H9 (cell line): ENCODE results near the gene SOCS3. TPM values are rescaled to one million over a fixed set of nuclear protein-coding genes. Genes with fewer than 3 reads are reported as not detected.

Experiments used
- DNase-seq: peaks from one replicate; pipeline ENCODE4 v3.0.0-alpha.2; 2017
- H2AFZ ChIP-seq: one replicate; pipeline ENCODE4 v1.6.1; 2013; ENCODE audit warnings: mild to moderate bottlenecking, low read length, control low read depth, moderate library complexity
- H2AK5ac ChIP-seq: 2 replicates; pipeline ENCODE4 v1.6.1; 2013; ENCODE audit warnings: low read length, control low read depth, mixed read lengths; ENCODE audit not compliant: insufficient read length
- H2BK120ac ChIP-seq: one replicate; pipeline ENCODE4 v1.6.1; 2013; ENCODE audit warnings: low read depth, mild to moderate bottlenecking, low read length, control low read depth, inconsistent platforms; ENCODE audit not compliant: poor library complexity, severe bottlenecking
- H2BK12ac ChIP-seq: 2 replicates; pipeline ENCODE4 v1.6.1; 2013; ENCODE audit warnings: low read length, control low read depth, mixed read lengths, low read depth; ENCODE audit not compliant: insufficient read length
- H2BK15ac ChIP-seq: 2 replicates; pipeline ENCODE4 v1.6.1; 2013; ENCODE audit warnings: low read depth, low read length, control low read depth
- H2BK20ac ChIP-seq: one replicate; pipeline ENCODE4 v1.6.1; 2013; ENCODE audit warnings: low read depth, mild to moderate bottlenecking, low read length, control low read depth, inconsistent platforms; ENCODE audit not compliant: poor library complexity, severe bottlenecking
- H2BK5ac ChIP-seq: 2 replicates; pipeline ENCODE4 v1.6.1; 2013; ENCODE audit warnings: low read length, control low read depth, mixed read lengths; ENCODE audit not compliant: insufficient read length
- H3K14ac ChIP-seq: 2 replicates; pipeline ENCODE4 v1.6.1; 2013; ENCODE audit warnings: low read length, control low read depth; ENCODE audit not compliant: insufficient read depth
- H3K18ac ChIP-seq: 2 replicates; pipeline ENCODE4 v1.6.1; 2013; ENCODE audit warnings: low read depth, mild to moderate bottlenecking, mixed read lengths, low read length, control low read depth; ENCODE audit not compliant: insufficient read length
- H3K23ac ChIP-seq: 2 replicates; pipeline ENCODE4 v1.6.1; 2013; ENCODE audit warnings: low read length, control low read depth, mixed read lengths, low read depth; ENCODE audit not compliant: insufficient read length
- H3K23me2 ChIP-seq: 2 replicates; pipeline ENCODE4 v1.6.1; 2013; ENCODE audit warnings: low read depth, mild to moderate bottlenecking, mixed read lengths, low read length, control low read depth; ENCODE audit not compliant: insufficient read length, poor library complexity, severe bottlenecking
- H3K27ac ChIP-seq: 2 replicates; pipeline ENCODE4 v1.5.1; 2013; ENCODE audit warnings: low read length, control low read depth, mixed read lengths, low read depth; ENCODE audit not compliant: insufficient read length
- H3K27me3 ChIP-seq: 2 replicates; pipeline ENCODE4 v1.6.1; 2013; ENCODE audit warnings: low read length, control low read depth, inconsistent platforms; ENCODE audit not compliant: insufficient read depth
- H3K4ac ChIP-seq: 2 replicates; pipeline ENCODE4 v1.6.1; 2013; ENCODE audit warnings: low read depth, mild to moderate bottlenecking, control low read depth, inconsistent platforms, low read length, moderate library complexity
- H3K4me1 ChIP-seq: 2 replicates; pipeline ENCODE4 v1.6.1; 2013; ENCODE audit warnings: low read length, control low read depth, inconsistent platforms; ENCODE audit not compliant: insufficient read depth
- H3K4me2 ChIP-seq: 2 replicates; pipeline ENCODE4 v1.6.1; 2013; ENCODE audit warnings: low read length, control low read depth, mixed read lengths; ENCODE audit not compliant: insufficient read length, insufficient read depth
- H3K56ac ChIP-seq: 2 replicates; pipeline ENCODE4 v1.6.1; 2013; ENCODE audit warnings: low read depth, mild to moderate bottlenecking, mixed read lengths, low read length, control low read depth; ENCODE audit not compliant: insufficient read length
- H3K79me1 ChIP-seq: 2 replicates; pipeline ENCODE4 v1.6.1; 2013; ENCODE audit warnings: low read depth, mild to moderate bottlenecking, moderate library complexity, low read length, control low read depth, inconsistent platforms; ENCODE audit not compliant: insufficient read depth, poor library complexity, severe bottlenecking
- H3K79me2 ChIP-seq: 2 replicates; pipeline ENCODE4 v1.6.1; 2013; ENCODE audit warnings: low read length, control low read depth, inconsistent platforms; ENCODE audit not compliant: insufficient read depth
- H3K9ac ChIP-seq: 2 replicates; pipeline ENCODE4 v1.6.1; 2013; ENCODE audit warnings: low read length, control low read depth, mixed read lengths; ENCODE audit not compliant: insufficient read length; ENCODE audit errors: extremely low read depth
- H3K9me3 ChIP-seq: one replicate; pipeline ENCODE4 v1.6.1; 2013; ENCODE audit warnings: low read depth, low read length, inconsistent platforms; ENCODE audit not compliant: control insufficient read depth
- H3T11ph ChIP-seq: one replicate; pipeline ENCODE4 v1.6.1; 2013; ENCODE audit warnings: mild to moderate bottlenecking, low read length, control low read depth, inconsistent platforms
- H4K20me1 ChIP-seq: one replicate; pipeline ENCODE4 v1.6.1; 2013; ENCODE audit not compliant: control insufficient read depth, insufficient read length, insufficient read depth
- H4K5ac ChIP-seq: 2 replicates; pipeline ENCODE4 v1.6.1; 2013; ENCODE audit warnings: low read depth, mild to moderate bottlenecking, mixed read lengths, low read length, control low read depth; ENCODE audit not compliant: insufficient read length
- H4K8ac ChIP-seq: replicated peaks from 2 replicates; pipeline ENCODE4 v1.6.1; 2013; ENCODE audit warnings: low read length, control low read depth, mixed read lengths, low read depth; ENCODE audit not compliant: insufficient read length
- H4K91ac ChIP-seq: 2 replicates; pipeline ENCODE4 v1.6.1; 2013; ENCODE audit warnings: low read depth, mild to moderate bottlenecking, moderate library complexity, mixed read lengths, low read length, control low read depth; ENCODE audit not compliant: insufficient read length
- H3K27ac Mint-ChIP-seq, 3 experiments: 2 replicates in 2 of 3; 3 replicates in 1 of 3; pipeline ENCODE4 v1.8.0; 2020 to 2021; ENCODE audit warnings: mixed read lengths in 3 of 3, mild to moderate bottlenecking in 1 of 3, moderate library complexity in 1 of 3
- H3K27me3 Mint-ChIP-seq: 2 replicates; pipeline ENCODE4 v1.8.0; 2021; ENCODE audit warnings: low read depth, mild to moderate bottlenecking, moderate library complexity, mixed read lengths
- H3K36me3 Mint-ChIP-seq, 3 experiments: 2 replicates in 2 of 3; 3 replicates in 1 of 3; pipeline ENCODE4 v1.8.0; 2020 to 2021; ENCODE audit warnings: low read depth in 3 of 3, mixed read lengths in 3 of 3; ENCODE audit not compliant: insufficient read depth in 1 of 3
- H3K4me1 Mint-ChIP-seq, 2 experiments: 2 replicates each; pipeline ENCODE4 v1.8.0; 2020; ENCODE audit warnings: mixed read lengths in 2 of 2
- H3K4me3 Mint-ChIP-seq, 2 experiments: 2 replicates in 1 of 2; 3 replicates in 1 of 2; pipeline ENCODE4 v1.8.0; 2020 to 2021; ENCODE audit warnings: mild to moderate bottlenecking in 2 of 2, mixed read lengths in 2 of 2, moderate library complexity in 1 of 2
- H3K9me3 Mint-ChIP-seq, 2 experiments: 2 replicates in 1 of 2; 3 replicates in 1 of 2; pipeline ENCODE4 v1.8.0; 2020; ENCODE audit warnings: mild to moderate bottlenecking in 2 of 2, mixed read lengths in 2 of 2, moderate library complexity in 1 of 2
- WGBS: extraction: QIAGEN DNeasy Blood & Tissue Kit; methylation state at CpG from one replicate; pipeline ENCODE4 v1.1.7; 2013; ENCODE audit warnings: missing lambda C conversion rate, low lambda C conversion rate, mixed read lengths; ENCODE audit not compliant: insufficient read length; ENCODE audit errors: extremely low coverage; 5-methylcytosine and 5-hydroxymethylcytosine counted together
- total RNA-seq: library from RNA; stranded (reverse); gene quantifications from 2 replicates; pipeline ENCODE4 v1.2.1, GENCODE V29; 2021
- TF ChIP-seq, protein P1 (sequence below): fragments of 200-600 bp; sonication (generic); conservative IDR thresholded peaks from 3 replicates; pipeline ENCODE4 v1.8.0; 2021; ENCODE audit warnings: antibody characterized with exemption, mild to moderate bottlenecking

The SOCS3 gene
- total RNA-seq, 1 experiment from 2014 or later: 9.5 TPM

DNA sequence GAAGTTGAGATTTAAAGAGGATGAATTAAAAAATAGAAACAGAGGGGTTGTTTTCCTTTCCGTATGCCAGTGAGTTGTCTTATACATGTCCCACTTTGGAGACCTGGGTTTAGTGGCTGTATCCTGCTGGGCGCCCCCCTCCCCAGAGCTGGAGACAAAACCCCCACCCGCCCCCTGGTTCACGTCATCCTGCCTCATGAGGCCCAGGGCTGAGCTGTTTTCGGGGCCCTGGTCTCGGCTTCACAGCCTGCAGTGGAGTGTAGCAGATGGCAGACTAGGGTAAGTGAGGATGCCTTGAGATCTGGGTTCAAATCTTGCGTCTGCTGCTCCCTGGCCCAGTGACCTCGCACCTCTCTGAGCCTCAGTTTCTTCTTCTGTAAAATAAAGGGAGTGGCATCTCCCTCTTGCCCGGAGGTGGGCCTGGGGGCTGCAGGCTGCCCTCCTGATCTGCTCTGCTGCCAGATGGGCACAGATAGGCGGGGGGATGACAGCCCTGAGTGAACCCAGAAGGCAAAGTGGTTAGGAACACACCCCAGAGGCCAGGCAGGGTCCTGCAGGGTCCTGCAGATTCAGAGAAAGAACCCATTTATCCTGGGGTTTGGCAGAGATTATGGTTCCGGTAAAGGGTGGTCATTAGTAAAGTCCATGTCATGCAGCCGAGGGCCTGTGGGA is 45.1 kb downstream of the SOCS3 start:
- H3K27ac Mint-ChIP-seq: peak overlapping the region; percentile 3 to 92 (median 91); a peak in 5 of 7 replicates
- Histone ChIP-seq H2AFZ (no peak overlapping the region), H3K9ac (no peak overlapping the region)

More for the DNA sequence above, 45.1 kb downstream of the SOCS3 start:
- Mint-ChIP-seq H3K4me3 (peak overlapping the region; percentile 48 to 69), H3K36me3 (no peaks in the 10 kb centered on the region), H3K4me1 (peaks cover 39 to 47% of the 10 kb centered on the region in 2 experiments), H3K27me3 (peaks cover 21% of the 10 kb centered on the region), H3K9me3 (no peaks in the 10 kb centered on the region; a peak in 2 of 5 replicates)
- H3K27ac ChIP-seq: no peak overlapping the region
- no peak overlapping the region for H3K14ac ChIP-seq
- WGBS: no CpG with 5 or more reads among the region's 12 CpGs
- H3K4me1 ChIP-seq: peaks cover 3% of the 10 kb centered on the region; the same call in 1 of the 2 replicates
- no peak overlapping the region for H2BK120ac ChIP-seq
- H3K56ac ChIP-seq: no peak overlapping the region
- H3K4me2 ChIP-seq: no peak overlapping the region
- TF ChIP-seq, protein P1, sequence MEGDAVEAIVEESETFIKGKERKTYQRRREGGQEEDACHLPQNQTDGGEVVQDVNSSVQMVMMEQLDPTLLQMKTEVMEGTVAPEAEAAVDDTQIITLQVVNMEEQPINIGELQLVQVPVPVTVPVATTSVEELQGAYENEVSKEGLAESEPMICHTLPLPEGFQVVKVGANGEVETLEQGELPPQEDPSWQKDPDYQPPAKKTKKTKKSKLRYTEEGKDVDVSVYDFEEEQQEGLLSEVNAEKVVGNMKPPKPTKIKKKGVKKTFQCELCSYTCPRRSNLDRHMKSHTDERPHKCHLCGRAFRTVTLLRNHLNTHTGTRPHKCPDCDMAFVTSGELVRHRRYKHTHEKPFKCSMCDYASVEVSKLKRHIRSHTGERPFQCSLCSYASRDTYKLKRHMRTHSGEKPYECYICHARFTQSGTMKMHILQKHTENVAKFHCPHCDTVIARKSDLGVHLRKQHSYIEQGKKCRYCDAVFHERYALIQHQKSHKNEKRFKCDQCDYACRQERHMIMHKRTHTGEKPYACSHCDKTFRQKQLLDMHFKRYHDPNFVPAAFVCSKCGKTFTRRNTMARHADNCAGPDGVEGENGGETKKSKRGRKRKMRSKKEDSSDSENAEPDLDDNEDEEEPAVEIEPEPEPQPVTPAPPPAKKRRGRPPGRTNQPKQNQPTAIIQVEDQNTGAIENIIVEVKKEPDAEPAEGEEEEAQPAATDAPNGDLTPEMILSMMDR: peak; percentile 35; the same call in 1 of the 3 replicates
- H3K23me2 ChIP-seq: peaks cover 3% of the 10 kb centered on the region
- no peak overlapping the region for H2BK5ac ChIP-seq
- H2BK12ac ChIP-seq: peak overlapping the region; percentile 14
- H3K23ac ChIP-seq: no peak overlapping the region
- no peak overlapping the region for H4K5ac ChIP-seq
- H3K79me1 ChIP-seq: no peaks in the 10 kb centered on the region
- H2AK5ac ChIP-seq: no peak overlapping the region
- no peak overlapping the region for H3K4ac ChIP-seq
- DNase-seq: no peak
- H2BK20ac ChIP-seq: no peak overlapping the region
- H3K18ac ChIP-seq: peak overlapping the region; percentile 56
- H3T11ph ChIP-seq: no peak overlapping the region
- H3K9me3 ChIP-seq: no peaks in the 10 kb centered on the region
- H2BK15ac ChIP-seq: no peak overlapping the region
- no peaks in the 10 kb centered on the region for H3K79me2 ChIP-seq
- H4K91ac ChIP-seq: no peak overlapping the region
- no peaks in the 10 kb centered on the region for H4K20me1 ChIP-seq
- no peaks in the 10 kb centered on the region for H3K27me3 ChIP-seq
- H4K8ac ChIP-seq: no peak overlapping the region
